ENCODE results near the gene ACTC1. TPM values are rescaled to one million over a fixed set of nuclear protein-coding genes. Genes with fewer than 3 reads are reported as not detected.

Gene ACTC1
- total and polyA plus RNA-seq, 2 donors: 9.6 to 13.3 TPM

DNA sequence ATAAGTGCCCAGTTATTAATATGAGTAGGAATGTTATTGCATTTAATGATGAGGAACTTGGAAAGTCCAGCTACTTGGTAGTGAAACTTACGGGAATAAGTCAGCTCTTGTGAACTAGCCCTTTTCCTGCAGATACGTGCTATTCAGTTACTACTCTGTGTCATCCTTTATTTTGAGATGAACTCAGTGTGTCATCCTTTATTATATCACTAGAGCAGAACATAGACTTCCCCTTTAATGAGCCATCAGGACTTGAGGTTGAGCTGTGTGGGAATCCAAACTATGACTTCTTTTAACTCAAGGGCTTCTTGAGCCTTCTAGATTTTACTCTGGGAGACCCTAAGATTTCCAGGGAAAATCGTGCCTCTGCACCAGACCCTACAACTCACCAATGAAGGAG, 3.6 kb downstream of the ACTC1 start:
- H3K9me3 ChIP-seq (ENCODE audit: control insufficient read depth in 2 of 2, insufficient read depth in 1 of 2, low read length in 1 of 2): no peaks in the 10 kb centered on the region
- H3K27ac ChIP-seq (ENCODE audit: low read depth in 1 of 2, low read length in 1 of 2): no peak overlapping the region
- no peaks in the 10 kb centered on the region for H3K4me1 ChIP-seq (ENCODE audit: control insufficient read depth in 2 of 2, insufficient read depth in 2 of 2, low read length in 2 of 2)
- no peak overlapping the region for H3K4me3 ChIP-seq (ENCODE audit: low read length in 2 of 2)
- H3K36me3 ChIP-seq (ENCODE audit: control insufficient read depth in 2 of 2, insufficient read depth in 2 of 2, low read length in 1 of 2): no peaks in the 10 kb centered on the region
- peaks cover 20 to 39% of the 10 kb centered on the region in 2 donors for H3K27me3 ChIP-seq (ENCODE audit: control insufficient read depth in 2 of 2, insufficient read depth in 1 of 2, low read length in 1 of 2)
- no peak for DNase-seq (ENCODE audit: low read depth in 6 of 9, low spot score in 9 of 9)
- 86% methylated on average over 3 of the region's 3 CpGs for WGBS

DNA sequence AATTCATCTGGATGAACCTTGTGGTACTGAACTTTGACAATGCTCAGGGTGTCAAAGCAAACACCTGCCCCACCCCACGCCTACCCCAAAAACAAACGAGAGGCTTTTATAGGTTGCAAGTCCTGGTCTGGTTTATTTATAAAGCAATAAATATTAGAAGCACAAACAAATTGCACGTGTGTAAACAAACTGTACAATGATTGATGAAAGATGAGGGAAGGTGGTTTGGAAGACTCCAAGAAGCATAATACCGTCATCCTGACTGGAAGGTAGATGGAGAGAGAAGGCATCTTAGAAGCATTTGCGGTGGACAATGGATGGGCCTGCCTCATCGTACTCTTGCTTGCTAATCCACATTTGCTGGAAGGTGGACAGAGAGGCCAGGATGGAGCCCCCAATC, 5.2 kb downstream of the ACTC1 start:
- DNase-seq (ENCODE audit: low read depth in 6 of 9, low spot score in 9 of 9): no peak
- Histone ChIP-seq H3K4me1 (ENCODE audit: control insufficient read depth in 2 of 2, insufficient read depth in 2 of 2, low read length in 2 of 2) (no peaks in the 10 kb centered on the region), H3K36me3 (ENCODE audit: control insufficient read depth in 2 of 2, insufficient read depth in 2 of 2, low read length in 1 of 2) (no peaks in the 10 kb centered on the region), H3K4me3 (ENCODE audit: low read length in 2 of 2) (no peak overlapping the region), H3K27me3 (ENCODE audit: control insufficient read depth in 2 of 2, insufficient read depth in 1 of 2, low read length in 1 of 2) (peaks cover 7 to 26% of the 10 kb centered on the region in 2 donors), H3K9me3 (ENCODE audit: control insufficient read depth in 2 of 2, insufficient read depth in 1 of 2, low read length in 1 of 2) (no peaks in the 10 kb centered on the region), H3K27ac (ENCODE audit: low read depth in 1 of 2, low read length in 1 of 2) (no peak overlapping the region)
- 89% methylated on average over 6 of the region's 6 CpGs for WGBS

DNA sequence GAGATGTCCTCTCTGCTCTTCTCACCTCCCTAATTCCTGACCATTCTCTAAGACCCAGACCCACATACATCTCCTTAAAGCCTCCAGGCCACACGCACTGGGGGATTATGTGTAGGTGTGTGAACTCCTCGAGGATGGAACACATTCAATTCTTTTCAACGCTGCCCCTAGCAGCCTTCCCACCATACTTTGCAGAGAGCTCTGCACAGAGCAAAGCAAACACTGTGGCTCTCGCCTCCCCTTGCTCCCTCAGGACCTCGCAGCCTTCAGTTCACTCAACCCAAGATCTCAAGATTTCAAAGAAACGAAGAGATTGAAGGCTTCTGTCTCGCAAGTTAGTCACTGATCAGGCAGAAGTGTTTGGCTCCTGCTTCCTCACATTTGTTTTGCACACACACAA, 6.0 kb downstream of the ACTC1 start:
- Histone ChIP-seq H3K27me3 (ENCODE audit: control insufficient read depth in 2 of 2, insufficient read depth in 1 of 2, low read length in 1 of 2) (peaks cover 4 to 18% of the 10 kb centered on the region in 2 donors), H3K4me1 (ENCODE audit: control insufficient read depth in 2 of 2, insufficient read depth in 2 of 2, low read length in 2 of 2) (no peaks in the 10 kb centered on the region), H3K36me3 (ENCODE audit: control insufficient read depth in 2 of 2, insufficient read depth in 2 of 2, low read length in 1 of 2) (no peaks in the 10 kb centered on the region), H3K4me3 (ENCODE audit: low read length in 2 of 2) (no peak overlapping the region), H3K27ac (ENCODE audit: low read depth in 1 of 2, low read length in 1 of 2) (no peak overlapping the region), H3K9me3 (ENCODE audit: control insufficient read depth in 2 of 2, insufficient read depth in 1 of 2, low read length in 1 of 2) (no peaks in the 10 kb centered on the region)
- WGBS: 87% methylated on average over 7 of the region's 7 CpGs
- no peak for DNase-seq (ENCODE audit: low read depth in 6 of 9, low spot score in 9 of 9)

DNA sequence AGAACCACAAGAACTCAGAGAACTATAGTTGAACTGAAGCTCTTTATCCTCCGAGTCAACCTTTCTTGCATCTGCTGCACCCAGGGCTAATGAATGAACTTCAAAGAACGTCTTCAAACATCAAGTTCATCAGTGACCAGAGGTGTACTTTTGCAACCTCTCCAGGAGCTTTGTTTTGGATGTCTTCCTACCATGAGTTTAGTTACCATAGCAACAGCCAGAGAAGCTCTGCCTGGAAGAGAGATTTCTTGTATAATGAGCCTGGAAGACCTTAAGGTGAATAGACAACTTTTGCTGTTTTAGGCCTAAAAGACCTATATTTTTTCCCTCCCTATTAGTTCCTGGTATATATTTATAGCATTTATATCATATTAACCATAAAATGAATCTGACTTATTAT, 9.1 kb downstream of the ACTC1 start:
- Histone ChIP-seq H3K36me3 (ENCODE audit: control insufficient read depth in 2 of 2, insufficient read depth in 2 of 2, low read length in 1 of 2) (no peaks in the 10 kb centered on the region), H3K9me3 (ENCODE audit: control insufficient read depth in 2 of 2, insufficient read depth in 1 of 2, low read length in 1 of 2) (no peaks in the 10 kb centered on the region), H3K4me3 (ENCODE audit: low read length in 2 of 2) (no peak overlapping the region), H3K27ac (ENCODE audit: low read depth in 1 of 2, low read length in 1 of 2) (no peak overlapping the region), H3K27me3 (ENCODE audit: control insufficient read depth in 2 of 2, insufficient read depth in 1 of 2, low read length in 1 of 2) (no peaks in the 10 kb centered on the region), H3K4me1 (ENCODE audit: control insufficient read depth in 2 of 2, insufficient read depth in 2 of 2, low read length in 2 of 2) (no peaks in the 10 kb centered on the region)
- 91% methylated on average over 2 of the region's 2 CpGs for WGBS
- DNase-seq (ENCODE audit: low read depth in 6 of 9, low spot score in 9 of 9): no peak

DNA sequence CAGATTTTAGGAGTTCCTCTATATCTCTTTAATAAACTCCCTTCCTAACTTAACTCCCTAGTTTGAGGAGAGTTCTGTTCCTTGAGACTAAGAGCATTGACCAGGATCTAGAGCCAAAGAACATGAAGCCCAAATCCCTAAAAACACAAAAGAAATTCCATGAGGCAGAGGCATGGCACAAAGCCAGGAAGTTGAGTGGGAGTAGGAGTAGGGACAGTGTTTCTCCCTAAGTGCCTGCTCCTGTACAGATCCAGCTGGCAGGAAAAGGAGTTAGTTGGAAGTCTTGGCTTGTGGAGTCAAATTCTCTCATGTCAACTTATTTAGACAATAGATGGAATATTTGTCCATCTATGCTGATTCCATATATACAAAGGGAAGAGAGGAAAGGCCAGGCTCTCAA, 11.4 kb downstream of the ACTC1 start:
- H3K9me3 ChIP-seq (ENCODE audit: control insufficient read depth in 2 of 2, insufficient read depth in 1 of 2, low read length in 1 of 2): no peaks in the 10 kb centered on the region
- H3K27ac ChIP-seq (ENCODE audit: low read depth in 1 of 2, low read length in 1 of 2): no peak overlapping the region
- H3K4me3 ChIP-seq (ENCODE audit: low read length in 2 of 2): no peak overlapping the region
- no peaks in the 10 kb centered on the region for H3K27me3 ChIP-seq (ENCODE audit: control insufficient read depth in 2 of 2, insufficient read depth in 1 of 2, low read length in 1 of 2)
- DNase-seq (ENCODE audit: low read depth in 6 of 9, low spot score in 9 of 9): no peak
- no peaks in the 10 kb centered on the region for H3K4me1 ChIP-seq (ENCODE audit: control insufficient read depth in 2 of 2, insufficient read depth in 2 of 2, low read length in 2 of 2)
- no peaks in the 10 kb centered on the region for H3K36me3 ChIP-seq (ENCODE audit: control insufficient read depth in 2 of 2, insufficient read depth in 2 of 2, low read length in 1 of 2)

DNA sequence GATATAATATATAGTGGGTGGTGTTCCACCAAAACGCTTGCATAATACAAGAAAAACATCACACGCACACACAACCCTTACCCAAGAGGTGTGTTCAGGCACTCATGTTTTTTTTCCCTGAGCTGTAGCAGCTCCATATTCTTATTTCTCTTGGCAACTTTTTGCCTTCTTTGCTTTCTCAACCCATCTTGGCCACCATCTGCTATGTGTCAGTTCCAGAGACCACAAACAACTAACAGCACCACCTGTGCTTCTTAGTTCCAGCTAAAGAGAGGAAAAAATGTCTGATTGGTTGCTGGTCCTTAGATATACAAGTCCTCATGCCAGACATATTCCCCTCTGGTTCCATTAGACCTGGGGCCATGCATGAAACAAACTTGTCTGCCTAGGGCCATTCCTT, 11.9 kb downstream of the ACTC1 start:
- Histone ChIP-seq H3K4me1 (ENCODE audit: control insufficient read depth in 2 of 2, insufficient read depth in 2 of 2, low read length in 2 of 2) (no peaks in the 10 kb centered on the region), H3K4me3 (ENCODE audit: low read length in 2 of 2) (no peak overlapping the region), H3K27ac (ENCODE audit: low read depth in 1 of 2, low read length in 1 of 2) (no peak overlapping the region), H3K27me3 (ENCODE audit: control insufficient read depth in 2 of 2, insufficient read depth in 1 of 2, low read length in 1 of 2) (no peaks in the 10 kb centered on the region), H3K9me3 (ENCODE audit: control insufficient read depth in 2 of 2, insufficient read depth in 1 of 2, low read length in 1 of 2) (no peaks in the 10 kb centered on the region), H3K36me3 (ENCODE audit: control insufficient read depth in 2 of 2, insufficient read depth in 2 of 2, low read length in 1 of 2) (no peaks in the 10 kb centered on the region)
- WGBS: 96% methylated on average over 2 of the region's 2 CpGs
- no peak for DNase-seq (ENCODE audit: low read depth in 6 of 9, low spot score in 9 of 9)

DNA sequence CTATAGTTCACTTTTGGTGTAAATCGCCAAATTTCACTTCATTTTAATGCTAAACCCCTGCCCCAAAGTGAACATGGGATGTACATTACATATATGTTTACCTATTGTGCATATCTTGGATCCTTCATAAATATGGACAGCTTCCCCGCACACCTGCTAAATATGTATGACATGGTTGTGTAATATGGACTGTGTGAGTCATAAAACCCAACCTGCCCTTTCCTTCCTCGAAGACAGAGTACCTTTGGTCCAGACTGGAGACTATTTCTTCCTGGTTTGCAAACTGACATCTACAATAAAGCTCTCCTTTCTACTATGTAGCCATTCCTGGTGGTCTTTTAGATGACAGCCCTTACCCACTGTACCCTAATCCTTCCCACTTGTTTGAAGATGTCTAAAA, 12.4 kb downstream of the ACTC1 start:
- WGBS: 88% methylated on average over 3 of the region's 3 CpGs
- no peaks in the 10 kb centered on the region for H3K27me3 ChIP-seq (ENCODE audit: control insufficient read depth in 2 of 2, insufficient read depth in 1 of 2, low read length in 1 of 2)
- H3K4me3 ChIP-seq (ENCODE audit: low read length in 2 of 2): no peak overlapping the region
- H3K36me3 ChIP-seq (ENCODE audit: control insufficient read depth in 2 of 2, insufficient read depth in 2 of 2, low read length in 1 of 2): no peaks in the 10 kb centered on the region
- no peak overlapping the region for H3K27ac ChIP-seq (ENCODE audit: low read depth in 1 of 2, low read length in 1 of 2)
- H3K9me3 ChIP-seq (ENCODE audit: control insufficient read depth in 2 of 2, insufficient read depth in 1 of 2, low read length in 1 of 2): no peaks in the 10 kb centered on the region
- no peak for DNase-seq (ENCODE audit: low read depth in 6 of 9, low spot score in 9 of 9)
- no peaks in the 10 kb centered on the region for H3K4me1 ChIP-seq (ENCODE audit: control insufficient read depth in 2 of 2, insufficient read depth in 2 of 2, low read length in 2 of 2)

DNA sequence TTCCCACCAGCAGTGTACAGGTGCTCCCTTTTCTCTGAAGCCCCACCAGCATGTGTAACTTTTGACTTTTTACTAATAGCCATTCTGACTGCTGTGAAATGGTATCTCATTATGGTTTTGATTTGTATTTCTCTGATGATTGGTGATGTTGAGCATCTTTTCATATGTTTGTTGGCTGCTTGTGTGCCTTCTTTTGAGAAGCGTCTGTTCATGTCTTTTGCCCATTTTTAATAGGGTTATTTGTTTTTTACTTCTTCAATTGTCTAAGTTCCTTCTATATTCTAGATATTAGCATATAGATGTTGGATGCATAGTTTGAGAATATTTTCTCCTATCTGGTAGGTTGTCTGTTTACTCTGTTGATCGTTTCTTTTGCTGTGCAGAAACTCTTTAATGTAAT, 14.6 kb downstream of the ACTC1 start:
- DNase-seq (ENCODE audit: low read depth in 6 of 9, low spot score in 9 of 9): no peak
- Histone ChIP-seq H3K4me3 (ENCODE audit: low read length in 2 of 2) (no peak overlapping the region), H3K27me3 (ENCODE audit: control insufficient read depth in 2 of 2, insufficient read depth in 1 of 2, low read length in 1 of 2) (no peaks in the 10 kb centered on the region), H3K4me1 (ENCODE audit: control insufficient read depth in 2 of 2, insufficient read depth in 2 of 2, low read length in 2 of 2) (no peaks in the 10 kb centered on the region), H3K9me3 (ENCODE audit: control insufficient read depth in 2 of 2, insufficient read depth in 1 of 2, low read length in 1 of 2) (no peaks in the 10 kb centered on the region), H3K36me3 (ENCODE audit: control insufficient read depth in 2 of 2, insufficient read depth in 2 of 2, low read length in 1 of 2) (no peaks in the 10 kb centered on the region), H3K27ac (ENCODE audit: low read depth in 1 of 2, low read length in 1 of 2) (no peak overlapping the region)
- 92% methylated on average over 2 of the region's 2 CpGs for WGBS

DNA sequence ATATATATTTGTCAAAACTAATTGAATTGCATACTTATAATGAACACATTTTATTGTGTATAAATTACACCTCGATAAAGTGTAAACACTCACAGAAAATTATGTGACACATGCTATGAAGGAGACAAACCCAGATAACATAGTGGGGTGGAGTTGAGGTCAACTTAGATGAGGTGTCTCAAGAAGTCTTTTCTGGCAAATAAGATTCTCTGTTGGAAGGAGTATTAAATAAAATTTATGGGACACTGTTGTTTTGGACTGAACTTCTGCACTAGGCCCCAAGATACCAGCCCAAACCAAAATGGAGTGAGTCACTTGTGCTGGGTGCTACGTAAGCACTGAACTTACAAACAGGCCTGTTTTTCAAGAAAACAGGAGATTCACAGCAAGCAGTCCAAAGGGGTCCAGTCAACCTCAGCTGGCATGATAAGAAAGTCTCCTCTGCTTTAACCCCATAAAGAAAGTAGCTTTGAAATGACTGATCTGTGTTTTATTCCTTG, 18.7 kb downstream of the ACTC1 start:
- no peak for DNase-seq (ENCODE audit: low read depth in 6 of 9, low spot score in 9 of 9)
- 93% methylated on average over 2 of the region's 2 CpGs for WGBS
- Histone ChIP-seq H3K4me3 (ENCODE audit: low read length in 2 of 2) (no peak overlapping the region), H3K36me3 (ENCODE audit: control insufficient read depth in 2 of 2, insufficient read depth in 2 of 2, low read length in 1 of 2) (no peaks in the 10 kb centered on the region), H3K4me1 (ENCODE audit: control insufficient read depth in 2 of 2, insufficient read depth in 2 of 2, low read length in 2 of 2) (no peaks in the 10 kb centered on the region), H3K27me3 (ENCODE audit: control insufficient read depth in 2 of 2, insufficient read depth in 1 of 2, low read length in 1 of 2) (no peaks in the 10 kb centered on the region), H3K27ac (ENCODE audit: low read depth in 1 of 2, low read length in 1 of 2) (no peak overlapping the region), H3K9me3 (ENCODE audit: control insufficient read depth in 2 of 2, insufficient read depth in 1 of 2, low read length in 1 of 2) (no peaks in the 10 kb centered on the region)

DNA sequence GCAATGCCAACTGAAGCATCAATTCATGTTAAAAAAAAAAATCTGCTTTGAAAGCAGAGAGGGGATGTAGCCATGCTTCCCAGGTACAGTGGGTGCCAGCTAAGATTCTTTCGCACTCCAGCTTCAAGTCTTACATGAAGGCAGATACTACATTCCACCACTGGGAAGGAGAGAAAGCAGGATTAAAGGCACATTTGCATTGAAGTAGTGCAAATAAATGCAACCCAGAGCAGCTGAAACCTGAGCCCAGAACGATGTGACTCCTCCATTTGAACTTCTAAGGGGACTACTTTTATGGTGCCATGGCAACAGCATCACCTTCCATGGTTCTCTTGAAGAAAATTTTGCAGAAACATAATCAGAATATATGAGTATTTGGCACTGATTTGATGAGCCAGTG, 21.4 kb downstream of the ACTC1 start:
- Histone ChIP-seq H3K9me3 (ENCODE audit: control insufficient read depth in 2 of 2, insufficient read depth in 1 of 2, low read length in 1 of 2) (no peaks in the 10 kb centered on the region), H3K27me3 (ENCODE audit: control insufficient read depth in 2 of 2, insufficient read depth in 1 of 2, low read length in 1 of 2) (no peaks in the 10 kb centered on the region), H3K4me3 (ENCODE audit: low read length in 2 of 2) (no peak overlapping the region), H3K4me1 (ENCODE audit: control insufficient read depth in 2 of 2, insufficient read depth in 2 of 2, low read length in 2 of 2) (no peaks in the 10 kb centered on the region), H3K27ac (ENCODE audit: low read depth in 1 of 2, low read length in 1 of 2) (no peak overlapping the region), H3K36me3 (ENCODE audit: control insufficient read depth in 2 of 2, insufficient read depth in 2 of 2, low read length in 1 of 2) (no peaks in the 10 kb centered on the region)
- WGBS: 34% methylated on average over 2 of the region's 2 CpGs
- no peak for DNase-seq (ENCODE audit: low read depth in 6 of 9, low spot score in 9 of 9)
